Prostate gland (tissue), 2 donors: ENCODE data around the gene ANKRD39. TPM values are rescaled to one million over a fixed set of nuclear protein-coding genes. Genes with fewer than 3 reads are reported as not detected.

Source experiments
- DNase-seq: peaks from one replicate; pipeline ENCODE4 v3.0.0-alpha.2; 2019; ENCODE audit warnings: low spot score
- H3K27ac ChIP-seq, 2 donors: fragments of 200-600 bp; sonication (generic); 2 replicates each; pipeline ENCODE4 v1.5.1; 2017 to 2019
- H3K27me3 ChIP-seq: fragments of 200-600 bp; sonication (generic); replicated peaks from 2 replicates; pipeline ENCODE4 v1.5.1; 2019; ENCODE audit not compliant: insufficient read depth
- H3K36me3 ChIP-seq, 2 donors: fragments of 200-600 bp; sonication (generic); 1 replicate in 1 of 2; 2 replicates in 1 of 2; pipeline versions ENCODE4 v1.5.1 to v1.8.1; 2017 to 2019
- H3K4me1 ChIP-seq: fragments of 200-600 bp; sonication (generic); replicated peaks from 2 replicates; pipeline ENCODE4 v1.5.1; 2019
- H3K4me3 ChIP-seq, 2 donors: fragments of 200-600 bp; sonication (generic); 2 replicates each; pipeline ENCODE4 v1.5.1; 2017 to 2019
- H3K9me3 ChIP-seq: fragments of 200-600 bp; sonication (generic); 2 replicates; pipeline ENCODE4 v1.5.1; 2017
- CTCF ChIP-seq, 4 experiments: fragments of 200-600 bp in 2 of 4; fragments of 450-650 bp in 2 of 4; sonication (generic) in 2 of 4; IDR thresholded peaks; 1 replicate in 3 of 4; 2 replicates in 1 of 4; pipeline ENCODE4 v1.5.1; 2016 to 2019; ENCODE audit warnings: antibody characterized with exemption in 4 of 4, mild to moderate bottlenecking in 2 of 4, moderate library complexity in 2 of 4
- POLR2A ChIP-seq: fragments of 450-650 bp; IDR thresholded peaks from one replicate; pipeline ENCODE4 v1.6.1; 2016; ENCODE audit warnings: antibody characterized with exemption, mild to moderate bottlenecking
- POLR2AphosphoS5 ChIP-seq: sonication (generic); formaldehyde crosslinking; IDR thresholded peaks from one replicate; pipeline ENCODE4 v1.6.1; 2017; ENCODE audit warnings: antibody characterized with exemption
- WGBS: methylation state at CpG from one replicate; pipeline ENCODE4 v1.1.5; 2018; 5-methylcytosine and 5-hydroxymethylcytosine counted together
- intact Hi-C: fragments of 100-400 bp; cut with DNase I; formaldehyde crosslinking; loops from one replicate; pipeline ENCODE4 v1.14.2; 2022
- total RNA-seq, 2 donors: library from RNA; depleted of rRNA; stranded (reverse); fragments of >200 nt; gene quantifications; one replicate each; pipeline ENCODE4 v1.1.0, GENCODE V29; 2016

ANKRD39 gene
- 10 to 100 TPM; 21.2 to 38.7 TPM for total RNA-seq

- Histone ChIP-seq H3K27ac (peak within 1 kb of the TSS; percentile 84 to 85), H3K4me3 (peak within 1 kb of the TSS; percentile 73 to 76), H3K27me3 (no peaks in the 10 kb centered on the region), H3K36me3 (no peaks in the 10 kb centered on the region), H3K9me3 (no peaks in the 10 kb centered on the region), H3K4me1 (peaks cover 16% of the 10 kb centered on the region)
- WGBS = under 1% methylated on average over 47 of the region's 81 CpGs
- intact Hi-C loops = loop anchor here (1.0 to 5.0 kb wide), 2 partner anchors 41 to 95 kb away; partner anchors contain the start of gene CNNM3
- peak; percentile 98 for DNase-seq
- TF ChIP-seq POLR2A (peak; percentile 96), POLR2AphosphoS5 (peak; percentile 87), CTCF (IDR thresholded peaks at IDR 0.05) (peak; percentile 70 to 99 (median 96))
Observed at GRCh38 chr2:96857667-96858372, at the start of gene ANKRD39. TSS of gene ANKRD39 (minus strand) at chr2:96858016. CDS start at chr2:96857987, 29 bp downstream.

GRCh38 chr2:96906729-96907114 lies 48.9 kb upstream of the ANKRD39 start:
- Histone ChIP-seq H3K36me3 (no peaks in the 10 kb centered on the region), H3K27me3 (no peaks in the 10 kb centered on the region), H3K9me3 (no peaks in the 10 kb centered on the region), H3K4me1 (peaks cover 16% of the 10 kb centered on the region), H3K4me3 (no peak overlapping the region), H3K27ac (peak overlapping the region; percentile 84 to 88)
- intact Hi-C loops = loop anchor here (1.0 to 2.0 kb wide), 2 partner anchors 37 to 44 kb away; no protein-coding TSS in a partner anchor
- TF ChIP-seq POLR2A (no peak), CTCF (IDR thresholded peaks at IDR 0.05) (no peak), POLR2AphosphoS5 (no peak)
- DNase-seq = no peak
- WGBS = 33% methylated on average over 13 of the region's 13 CpGs

- 41% methylated on average over 7 of the region's 7 CpGs for WGBS
- peaks cover 16% of the 10 kb centered on the region for H3K4me1 ChIP-seq
- H3K27me3 ChIP-seq = no peaks in the 10 kb centered on the region
- DNase-seq = no peak
- no peaks in the 10 kb centered on the region for H3K36me3 ChIP-seq
- H3K4me3 ChIP-seq = no peak overlapping the region
- no peak for TF ChIP-seq POLR2AphosphoS5
- no peak for TF ChIP-seq CTCF (IDR thresholded peaks at IDR 0.05)
- TF ChIP-seq POLR2A = no peak
- intact Hi-C loops = no loop called here
- H3K27ac ChIP-seq = no peak overlapping the region
- no peaks in the 10 kb centered on the region for H3K9me3 ChIP-seq
Observed at GRCh38 chr2:96903815-96904214, 46.0 kb upstream of the ANKRD39 start.

GRCh38 chr2:96903318-96903717 lies 45.5 kb upstream of the ANKRD39 start:
- Histone ChIP-seq H3K36me3 (no peaks in the 10 kb centered on the region), H3K27ac (no peak overlapping the region), H3K4me1 (peaks cover 16% of the 10 kb centered on the region), H3K27me3 (no peaks in the 10 kb centered on the region), H3K4me3 (no peak overlapping the region), H3K9me3 (no peaks in the 10 kb centered on the region)
- WGBS = 91% methylated on average over 7 of the region's 7 CpGs
- DNase-seq = no peak
- intact Hi-C loops = no loop called here
- TF ChIP-seq POLR2A (no peak), POLR2AphosphoS5 (no peak), CTCF (IDR thresholded peaks at IDR 0.05) (no peak)

GRCh38 chr2:96900237-96900636 lies 42.4 kb upstream of the ANKRD39 start:
- Histone ChIP-seq H3K36me3 (no peaks in the 10 kb centered on the region), H3K27me3 (no peaks in the 10 kb centered on the region), H3K4me1 (no peaks in the 10 kb centered on the region), H3K27ac (no peak overlapping the region), H3K9me3 (no peaks in the 10 kb centered on the region), H3K4me3 (no peak overlapping the region)
- intact Hi-C loops = no loop called here
- DNase-seq = no peak
- no peak for TF ChIP-seq POLR2AphosphoS5
- TF ChIP-seq POLR2A = no peak
- TF ChIP-seq CTCF (IDR thresholded peaks at IDR 0.05) = no peak
- 91% methylated on average over 10 of the region's 10 CpGs for WGBS
